ENCODE measurements around the gene ARHGAP33. TPM values are rescaled to one million over a fixed set of nuclear protein-coding genes. Genes with fewer than 3 reads are reported as not detected.

Gene ARHGAP33
- total and polyA plus RNA-seq, 2 of the 8 experiments (the other 6 are each of a cell fraction or from before 2014, with no cell fraction given): 6.5 to 25.2 TPM

GRCh38 chr19:35732540-35733179, 42.7 kb upstream of the ARHGAP33 start:
- Histone ChIP-seq H4K91ac (replicated peaks; ENCODE audit: insufficient read length, low read length) (no peak overlapping the region), H3K9ac (replicated peaks in 1 of 4; ENCODE audit: extremely low read depth in 1 of 4, low read depth in 3 of 4, low read length in 3 of 4) (no peak overlapping the region), H4K20me1 (replicated peaks in 1 of 2; ENCODE audit: control insufficient read depth in 1 of 2, insufficient read depth in 2 of 2, low read length in 2 of 2) (peaks cover 12 to 18% of the 10 kb centered on the region in 2 experiments), H2AFZ (ENCODE audit: low read length) (no peak overlapping the region), H2BK15ac (ENCODE audit: low read length) (no peak overlapping the region), H2BK12ac (ENCODE audit: low read depth, low read length) (no peak overlapping the region), H3K4me3 (ENCODE audit: extremely low read depth in 1 of 4, insufficient read depth in 2 of 4, low read depth in 3 of 4, low read length in 4 of 4) (no peak overlapping the region), H3K56ac (replicated peaks; ENCODE audit: insufficient read length, low read depth, low read length) (no peak overlapping the region), H3K9me3 (ENCODE audit: insufficient read depth in 2 of 2, low read depth in 1 of 2, low read length in 1 of 2) (no peaks in the 10 kb centered on the region), H3K23ac (ENCODE audit: insufficient read length) (no peak overlapping the region), H3K4ac (replicated peaks; ENCODE audit: insufficient read length, low read depth, low read length) (no peak overlapping the region), H4K5ac (ENCODE audit: insufficient read length, low read depth, low read length) (no peak overlapping the region), H4K8ac (ENCODE audit: extremely low read depth, insufficient read depth, low read length) (no peak overlapping the region; the same call in 1 of the 2 replicates), H2AK5ac (ENCODE audit: low read depth, low read length) (no peak overlapping the region), H3K36me3 (ENCODE audit: control insufficient read depth in 2 of 4, insufficient read depth in 4 of 4, low read length in 3 of 4) (peaks cover 20 to 61% (median 55%) of the 10 kb centered on the region in 4 experiments), H3K23me2 (ENCODE audit: low read depth, low read length) (no peaks in the 10 kb centered on the region), H3K79me1 (ENCODE audit: low read depth, low read length) (no peaks in the 10 kb centered on the region), H3K79me2 (ENCODE audit: control insufficient read depth in 1 of 2, insufficient read depth in 2 of 2, low read length in 2 of 2) (no peaks in the 10 kb centered on the region), H3K4me2 (ENCODE audit: insufficient read depth in 1 of 2, low read depth in 2 of 2, low read length in 2 of 2) (no peak overlapping the region), H3K18ac (ENCODE audit: extremely low read depth, low read length) (no peak overlapping the region), H3K14ac (ENCODE audit: insufficient read length) (no peak overlapping the region), H3K27ac (ENCODE audit: low read depth, low read length) (no peak overlapping the region), H3K4me1 (replicated peaks in 1 of 4; ENCODE audit: control insufficient read depth in 3 of 4, insufficient read depth in 4 of 4, low read length in 3 of 4) (no peaks in the 10 kb centered on the region), H3K27me3 (replicated peaks in 1 of 4; ENCODE audit: control insufficient read depth in 3 of 4, extremely low read depth in 1 of 4, insufficient read depth in 3 of 4, low read length in 3 of 4) (no peaks in the 10 kb centered on the region), H2BK5ac (ENCODE audit: low read depth, low read length) (no peak overlapping the region), H2BK20ac (ENCODE audit: low read length) (no peak overlapping the region), H2BK120ac (replicated peaks; ENCODE audit: low read depth, low read length) (no peak overlapping the region)
- DNase-seq (ENCODE audit: low read depth in 1 of 2, low spot score in 2 of 2) (no peak), FAIRE-seq (no peak)
- CTCF ChIA-PET (ENCODE audit: partially characterized antibody): interaction anchor here (0.9 kb wide), 1 partner anchor 9 kb away, joined by 3 read pairs; the partner anchor contains the start of gene IGFLR1
- WGBS, 2 experiments (ENCODE audit: extremely low coverage in 1 of 2, insufficient coverage in 1 of 2, insufficient read length in 1 of 2, insufficient replicate concordance in 2 of 2, low coverage in 1 of 2, low lambda C conversion rate in 2 of 2, missing lambda C conversion rate in 1 of 2): 95% methylated on average over 13 of the region's 25 CpGs; no CpG with 5 or more reads in 1 of the 2 experiments
- POLR2A ChIA-PET (ENCODE audit: partially characterized antibody): interaction anchor here (1.2 to 3.4 kb wide), 3 partner anchors 7 to 13 kb away, joined by 5 to 14 read pairs (median 5); partner anchors contain the start of genes PSENEN and U2AF1L4
- no peak for TF ChIP-seq SIN3A (conservative IDR thresholded peaks at IDR 0.05 in 1 of 2, IDR thresholded peaks at IDR 0.05 in 1 of 2; ENCODE audit: low read depth in 1 of 2, low read length in 2 of 2)
- TF ChIP-seq MAFK (IDR thresholded peaks at IDR 0.05; ENCODE audit: low read depth, low read length): no peak
- no peak for TF ChIP-seq RAD21 (IDR thresholded peaks at IDR 0.05 in 1 of 2, conservative IDR thresholded peaks at IDR 0.05 in 1 of 2; ENCODE audit: low read depth in 2 of 2, low read length in 2 of 2)
- TF ChIP-seq EGR1 (IDR thresholded peaks at IDR 0.05; ENCODE audit: borderline replicate concordance, low read depth, low read length): no peak
- TF ChIP-seq CREB1 (IDR thresholded peaks at IDR 0.05): no peak
- TF ChIP-seq PHF8 (conservative IDR thresholded peaks at IDR 0.05; ENCODE audit: low read depth, low read length): no peak
- no peak for TF ChIP-seq SP2 (IDR thresholded peaks at IDR 0.05; ENCODE audit: low read length)
- no peak for TF ChIP-seq KDM4A (IDR thresholded peaks at IDR 0.05; ENCODE audit: low read depth, low read length, severe bottlenecking)
- no peak for TF ChIP-seq CBX5 (IDR thresholded peaks at IDR 0.05; ENCODE audit: low read depth, low read length)
- no peak for TF ChIP-seq SUZ12 (IDR thresholded peaks at IDR 0.05; ENCODE audit: low read length)
